ENCODE measurements around the gene DDR2. TPM values are rescaled to one million over a fixed set of nuclear protein-coding genes. Genes with fewer than 3 reads are reported as not detected.

DDR2 gene
- polyA plus RNA-seq, 1 donor from 2014 or later: 0.69 TPM

DNA sequence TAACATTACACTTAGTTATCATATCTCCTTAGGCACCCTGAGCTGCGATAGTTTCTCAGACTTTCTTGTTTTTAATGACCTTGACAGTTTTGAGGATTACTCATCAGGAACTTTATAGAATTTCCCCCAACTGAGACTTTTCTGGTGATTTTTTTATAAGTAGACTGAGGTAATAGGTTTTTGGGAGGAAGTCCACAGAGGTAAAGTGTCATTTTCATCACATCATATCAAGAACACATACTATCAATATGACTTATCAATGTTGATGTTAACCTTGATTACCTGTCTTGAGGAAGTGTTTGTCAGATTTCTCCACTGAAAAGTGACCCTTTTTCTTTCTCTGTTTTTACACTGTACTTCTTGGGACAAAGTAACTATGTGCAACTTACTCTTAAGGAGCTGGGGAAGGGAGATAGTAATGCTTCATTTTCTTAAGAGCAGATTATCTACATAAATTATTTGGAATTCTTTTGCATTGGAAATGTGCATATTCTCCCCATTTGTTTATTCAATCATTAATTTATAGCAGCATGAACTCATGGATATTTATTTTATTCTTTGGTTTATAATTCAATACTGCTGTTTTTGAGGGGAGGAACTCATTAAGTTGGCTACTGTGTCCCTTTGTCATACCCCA is 85.4 kb downstream of the DDR2 start:
- no peak overlapping the region for H3K4me2 ChIP-seq (ENCODE audit: low read length)
- H3K79me2 ChIP-seq (replicated peaks; ENCODE audit: insufficient read depth, low read length): no peaks in the 10 kb centered on the region
- H3K27me3 ChIP-seq (ENCODE audit: insufficient read depth, low read depth, low read length): no peaks in the 10 kb centered on the region
- no peak overlapping the region for H3K4me3 ChIP-seq (ENCODE audit: low read length)
- TF ChIP-seq, protein P1, sequence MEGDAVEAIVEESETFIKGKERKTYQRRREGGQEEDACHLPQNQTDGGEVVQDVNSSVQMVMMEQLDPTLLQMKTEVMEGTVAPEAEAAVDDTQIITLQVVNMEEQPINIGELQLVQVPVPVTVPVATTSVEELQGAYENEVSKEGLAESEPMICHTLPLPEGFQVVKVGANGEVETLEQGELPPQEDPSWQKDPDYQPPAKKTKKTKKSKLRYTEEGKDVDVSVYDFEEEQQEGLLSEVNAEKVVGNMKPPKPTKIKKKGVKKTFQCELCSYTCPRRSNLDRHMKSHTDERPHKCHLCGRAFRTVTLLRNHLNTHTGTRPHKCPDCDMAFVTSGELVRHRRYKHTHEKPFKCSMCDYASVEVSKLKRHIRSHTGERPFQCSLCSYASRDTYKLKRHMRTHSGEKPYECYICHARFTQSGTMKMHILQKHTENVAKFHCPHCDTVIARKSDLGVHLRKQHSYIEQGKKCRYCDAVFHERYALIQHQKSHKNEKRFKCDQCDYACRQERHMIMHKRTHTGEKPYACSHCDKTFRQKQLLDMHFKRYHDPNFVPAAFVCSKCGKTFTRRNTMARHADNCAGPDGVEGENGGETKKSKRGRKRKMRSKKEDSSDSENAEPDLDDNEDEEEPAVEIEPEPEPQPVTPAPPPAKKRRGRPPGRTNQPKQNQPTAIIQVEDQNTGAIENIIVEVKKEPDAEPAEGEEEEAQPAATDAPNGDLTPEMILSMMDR (IDR thresholded peaks at IDR 0.05; ENCODE audit: poor library complexity, severe bottlenecking): no peak
- no peak for TF ChIP-seq POLR2AphosphoS5 (IDR thresholded peaks at IDR 0.05)
- no peak for TF ChIP-seq MXI1 (conservative IDR thresholded peaks at IDR 0.05; ENCODE audit: poor library complexity, severe bottlenecking)
- TF ChIP-seq RAD21 (conservative IDR thresholded peaks at IDR 0.05): no peak
- TF ChIP-seq EP300 (conservative IDR thresholded peaks at IDR 0.05; ENCODE audit: poor library complexity, severe bottlenecking): no peak
- TF ChIP-seq, protein P2, sequence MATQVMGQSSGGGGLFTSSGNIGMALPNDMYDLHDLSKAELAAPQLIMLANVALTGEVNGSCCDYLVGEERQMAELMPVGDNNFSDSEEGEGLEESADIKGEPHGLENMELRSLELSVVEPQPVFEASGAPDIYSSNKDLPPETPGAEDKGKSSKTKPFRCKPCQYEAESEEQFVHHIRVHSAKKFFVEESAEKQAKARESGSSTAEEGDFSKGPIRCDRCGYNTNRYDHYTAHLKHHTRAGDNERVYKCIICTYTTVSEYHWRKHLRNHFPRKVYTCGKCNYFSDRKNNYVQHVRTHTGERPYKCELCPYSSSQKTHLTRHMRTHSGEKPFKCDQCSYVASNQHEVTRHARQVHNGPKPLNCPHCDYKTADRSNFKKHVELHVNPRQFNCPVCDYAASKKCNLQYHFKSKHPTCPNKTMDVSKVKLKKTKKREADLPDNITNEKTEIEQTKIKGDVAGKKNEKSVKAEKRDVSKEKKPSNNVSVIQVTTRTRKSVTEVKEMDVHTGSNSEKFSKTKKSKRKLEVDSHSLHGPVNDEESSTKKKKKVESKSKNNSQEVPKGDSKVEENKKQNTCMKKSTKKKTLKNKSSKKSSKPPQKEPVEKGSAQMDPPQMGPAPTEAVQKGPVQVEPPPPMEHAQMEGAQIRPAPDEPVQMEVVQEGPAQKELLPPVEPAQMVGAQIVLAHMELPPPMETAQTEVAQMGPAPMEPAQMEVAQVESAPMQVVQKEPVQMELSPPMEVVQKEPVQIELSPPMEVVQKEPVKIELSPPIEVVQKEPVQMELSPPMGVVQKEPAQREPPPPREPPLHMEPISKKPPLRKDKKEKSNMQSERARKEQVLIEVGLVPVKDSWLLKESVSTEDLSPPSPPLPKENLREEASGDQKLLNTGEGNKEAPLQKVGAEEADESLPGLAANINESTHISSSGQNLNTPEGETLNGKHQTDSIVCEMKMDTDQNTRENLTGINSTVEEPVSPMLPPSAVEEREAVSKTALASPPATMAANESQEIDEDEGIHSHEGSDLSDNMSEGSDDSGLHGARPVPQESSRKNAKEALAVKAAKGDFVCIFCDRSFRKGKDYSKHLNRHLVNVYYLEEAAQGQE (IDR thresholded peaks at IDR 0.05; ENCODE audit: borderline replicate concordance): no peak
- no peak for TF ChIP-seq TAF1 (IDR thresholded peaks at IDR 0.05; ENCODE audit: low read depth)
- TF ChIP-seq EZH2 (IDR thresholded peaks at IDR 0.05; ENCODE audit: borderline replicate concordance, insufficient read depth, low read length, poor library complexity, severe bottlenecking): no peak
- TF ChIP-seq SMC3 (conservative IDR thresholded peaks at IDR 0.05; ENCODE audit: poor library complexity): no peak
- H3K9me2 ChIP-seq (ENCODE audit: insufficient read depth, low read length): no peaks in the 10 kb centered on the region
- H3K9ac ChIP-seq (ENCODE audit: low read length): no peak overlapping the region
- H3K36me3 ChIP-seq (ENCODE audit: insufficient read depth, low read length): no peaks in the 10 kb centered on the region
- H3F3A ChIP-seq (ENCODE audit: insufficient read depth, low read length, poor library complexity, severe bottlenecking): no peaks in the 10 kb centered on the region
- H3K27ac ChIP-seq (ENCODE audit: low read length): no peak overlapping the region
- H3K9me3 ChIP-seq (ENCODE audit: low read length): no peaks in the 10 kb centered on the region
- H4K20me1 ChIP-seq (ENCODE audit: insufficient read depth): no peaks in the 10 kb centered on the region
- no peak overlapping the region for H2AFZ ChIP-seq (ENCODE audit: low read depth, low read length)

DNA sequence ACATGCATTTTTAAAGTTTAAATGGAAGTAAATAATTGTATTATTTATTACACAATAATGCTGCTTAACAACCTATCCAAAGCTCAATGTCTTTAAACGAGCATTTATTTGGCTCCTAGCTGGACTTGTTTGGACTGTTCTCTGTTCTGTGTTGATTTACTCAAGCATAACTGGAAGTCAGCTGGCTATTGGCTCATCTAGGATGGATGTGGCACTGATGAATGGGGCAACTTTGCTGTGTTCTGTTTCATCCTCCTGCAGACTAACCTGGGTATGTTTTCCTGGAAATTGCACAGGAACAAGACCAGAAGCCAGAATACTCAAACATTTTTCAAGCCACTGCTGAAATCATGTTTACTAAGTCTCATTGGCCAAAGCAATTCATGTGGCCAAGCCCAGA is 87.4 kb downstream of the DDR2 start:
- no peak overlapping the region for H3K9ac ChIP-seq (ENCODE audit: low read length)
- H4K20me1 ChIP-seq (ENCODE audit: insufficient read depth): no peaks in the 10 kb centered on the region
- no peaks in the 10 kb centered on the region for H3K9me2 ChIP-seq (ENCODE audit: insufficient read depth, low read length)
- no peak overlapping the region for H2AFZ ChIP-seq (ENCODE audit: low read depth, low read length)
- TF ChIP-seq EP300 (conservative IDR thresholded peaks at IDR 0.05; ENCODE audit: poor library complexity, severe bottlenecking) (no peak), EZH2 (IDR thresholded peaks at IDR 0.05; ENCODE audit: borderline replicate concordance, insufficient read depth, low read length, poor library complexity, severe bottlenecking) (no peak), POLR2AphosphoS5 (IDR thresholded peaks at IDR 0.05) (no peak), MXI1 (conservative IDR thresholded peaks at IDR 0.05; ENCODE audit: poor library complexity, severe bottlenecking) (no peak), RAD21 (conservative IDR thresholded peaks at IDR 0.05) (no peak), SMC3 (conservative IDR thresholded peaks at IDR 0.05; ENCODE audit: poor library complexity) (no peak), TAF1 (IDR thresholded peaks at IDR 0.05; ENCODE audit: low read depth) (no peak)
- TF ChIP-seq, protein P2 (IDR thresholded peaks at IDR 0.05; ENCODE audit: borderline replicate concordance): no peak
- TF ChIP-seq, protein P1 (IDR thresholded peaks at IDR 0.05; ENCODE audit: poor library complexity, severe bottlenecking): no peak
- H3K27me3 ChIP-seq (ENCODE audit: insufficient read depth, low read depth, low read length): no peaks in the 10 kb centered on the region
- no peak overlapping the region for H3K4me2 ChIP-seq (ENCODE audit: low read length)
- H3K9me3 ChIP-seq (ENCODE audit: low read length): no peaks in the 10 kb centered on the region
- no peak overlapping the region for H3K4me3 ChIP-seq (ENCODE audit: low read length)
- H3K36me3 ChIP-seq (ENCODE audit: insufficient read depth, low read length): no peaks in the 10 kb centered on the region
- H3K27ac ChIP-seq (ENCODE audit: low read length): no peak overlapping the region
- H3F3A ChIP-seq (ENCODE audit: insufficient read depth, low read length, poor library complexity, severe bottlenecking): no peaks in the 10 kb centered on the region
- no peaks in the 10 kb centered on the region for H3K79me2 ChIP-seq (replicated peaks; ENCODE audit: insufficient read depth, low read length)
